CD4-positive, alpha-beta T cell treated with Interleukin-2 at 100 ng/mL for 4 hours (primary cell): Measurements from ENCODE around the gene DOCK1.

Experiments
- DNase-seq: peaks from one replicate; pipeline ENCODE4 v3.0.0-alpha.2; 2020; ENCODE audit warnings: low spot score

Gene DOCK1

DNA sequence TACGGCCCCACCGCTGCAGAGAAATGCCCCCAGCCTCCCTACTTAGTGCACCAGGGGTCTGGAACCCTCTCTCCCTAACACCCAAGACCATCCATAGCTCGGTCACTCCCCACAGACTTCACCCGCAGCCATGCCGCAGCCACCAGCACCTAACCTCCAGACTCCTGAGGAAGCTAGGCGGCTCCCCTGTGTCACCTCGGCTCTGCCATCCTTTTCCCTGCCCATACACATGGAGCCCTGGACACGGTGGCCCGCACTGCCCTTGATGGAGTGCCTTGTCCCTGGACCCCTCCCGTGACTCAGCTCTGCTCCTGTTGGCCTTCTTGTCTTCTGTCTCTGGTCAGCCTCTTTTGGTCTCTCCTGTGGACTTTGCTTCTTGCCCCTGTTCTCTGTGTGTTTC, 183.7 kb downstream of the DOCK1 start:
- DNase-seq, result no peak

- no peak for DNase-seq
These were observed 184.2 kb downstream of the DOCK1 start for GRCh38 chr10:127089446-127089845.

DNA sequence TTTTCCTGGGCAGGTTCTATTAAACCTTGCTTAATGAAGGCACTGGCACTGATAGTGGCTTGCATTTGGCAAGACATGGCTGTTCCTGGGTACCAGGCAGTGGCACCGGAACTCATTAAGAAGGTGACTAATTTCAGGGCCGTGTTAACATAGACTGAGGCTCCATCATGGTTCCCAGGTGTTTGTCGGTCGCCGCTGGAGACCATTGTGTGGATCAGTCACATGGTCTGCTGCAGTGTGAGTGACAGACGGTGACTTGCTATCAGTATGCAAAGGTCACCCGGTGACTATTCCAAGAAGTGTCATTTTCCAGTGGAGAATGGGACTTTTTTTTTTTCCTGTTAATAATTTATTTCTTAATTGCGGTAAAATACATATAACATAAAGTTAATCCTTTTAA, 184.9 kb downstream of the DOCK1 start:
- no peak for DNase-seq

- no peak for DNase-seq
These were observed 186.1 kb downstream of the DOCK1 start for GRCh38 chr10:127091354-127091753.

- no peak for DNase-seq
These were observed 187.7 kb downstream of the DOCK1 start for GRCh38 chr10:127092916-127093315.

DNA sequence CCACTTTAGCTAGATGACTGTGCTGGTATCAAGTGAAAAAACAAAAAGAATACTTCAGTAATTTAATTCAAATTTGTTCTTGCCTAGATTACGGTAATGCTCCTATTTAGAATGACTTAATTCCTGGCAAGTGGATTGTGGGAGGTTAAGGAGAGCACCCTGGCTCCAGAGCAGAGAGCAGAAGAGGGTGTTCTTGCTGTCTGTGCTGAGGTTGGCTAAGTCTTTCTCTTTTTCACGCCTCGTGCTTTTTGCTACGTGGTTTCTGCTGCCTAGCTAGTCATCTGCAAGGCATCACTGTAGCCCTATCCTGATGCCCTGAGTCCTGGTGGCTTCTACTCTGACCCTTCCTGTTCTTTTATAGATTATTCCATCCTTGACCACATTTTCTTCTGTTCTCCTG, 189.8 kb downstream of the DOCK1 start:
- no peak for DNase-seq

GRCh38 chr10:127100983-127101615, 195.9 kb downstream of the DOCK1 start:
- no peak for DNase-seq

DNA sequence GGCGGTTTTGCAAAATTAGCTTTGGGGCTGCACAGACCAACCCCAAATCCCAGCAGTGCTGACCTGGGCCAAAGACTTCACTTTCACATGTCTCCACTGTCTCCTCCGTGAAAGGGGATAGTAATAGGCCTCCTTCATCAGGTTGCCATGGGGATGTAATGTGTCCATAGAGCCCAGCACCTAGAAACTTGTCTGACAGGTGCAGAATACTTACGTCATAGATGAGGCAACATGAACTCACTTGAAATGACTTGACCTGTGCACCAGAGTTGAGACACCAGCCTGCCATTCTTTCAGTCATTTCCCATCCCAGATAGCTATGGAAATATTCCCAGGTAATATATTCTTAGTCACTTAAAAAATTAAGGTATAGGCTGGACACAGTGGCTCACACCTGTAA, 196.9 kb downstream of the DOCK1 start:
- no peak for DNase-seq

- DNase-seq, result no peak
These were observed 209.9 kb downstream of the DOCK1 start for GRCh38 chr10:127115100-127115499.

GRCh38 chr10:127117125-127117524, 211.9 kb downstream of the DOCK1 start:
- DNase-seq, result no peak

- no peak for DNase-seq
These were observed 212.8 kb downstream of the DOCK1 start for GRCh38 chr10:127118034-127118433.

DNA sequence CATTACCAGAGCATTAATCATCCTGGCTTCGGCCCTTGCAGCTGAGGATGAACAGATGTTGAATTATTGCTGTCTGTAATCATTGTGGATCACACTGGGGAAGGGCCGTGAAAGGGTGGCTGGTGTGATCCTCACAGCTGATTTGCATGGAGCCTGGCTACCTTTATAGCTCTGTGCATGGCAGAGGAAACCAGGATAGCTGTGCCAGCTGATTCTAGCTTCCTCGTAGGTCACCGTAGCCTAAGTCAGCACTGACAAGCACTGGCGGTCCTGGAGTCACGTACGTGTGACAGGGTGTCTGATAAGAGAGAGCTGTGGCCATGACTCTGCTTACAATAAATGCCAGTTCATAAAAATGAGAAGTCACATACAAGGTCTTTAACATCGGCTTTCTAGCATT, 214.7 kb downstream of the DOCK1 start:
- DNase-seq, result no peak

- DNase-seq, result no peak
These were observed 217.6 kb downstream of the DOCK1 start for GRCh38 chr10:127122831-127123230.

DNA sequence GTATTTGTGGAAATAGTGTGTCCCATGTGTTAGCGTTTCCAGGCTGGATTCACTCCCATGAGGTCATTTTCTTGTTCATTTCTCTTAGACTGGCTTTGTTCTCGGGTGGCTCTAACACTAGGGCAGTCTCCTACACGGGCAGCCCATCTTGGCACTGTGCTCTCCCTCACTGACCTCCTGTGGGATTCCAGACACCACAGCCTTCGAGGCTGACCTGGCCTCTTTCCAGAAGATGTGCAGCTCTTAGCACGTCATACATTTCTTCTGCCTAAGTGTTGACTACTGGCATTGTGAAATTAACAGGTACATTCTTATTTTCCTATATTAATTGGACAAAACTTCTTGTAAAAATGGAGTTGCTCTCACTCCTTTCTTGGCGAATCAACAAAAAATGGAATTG, 218.4 kb downstream of the DOCK1 start:
- no peak for DNase-seq

DNA sequence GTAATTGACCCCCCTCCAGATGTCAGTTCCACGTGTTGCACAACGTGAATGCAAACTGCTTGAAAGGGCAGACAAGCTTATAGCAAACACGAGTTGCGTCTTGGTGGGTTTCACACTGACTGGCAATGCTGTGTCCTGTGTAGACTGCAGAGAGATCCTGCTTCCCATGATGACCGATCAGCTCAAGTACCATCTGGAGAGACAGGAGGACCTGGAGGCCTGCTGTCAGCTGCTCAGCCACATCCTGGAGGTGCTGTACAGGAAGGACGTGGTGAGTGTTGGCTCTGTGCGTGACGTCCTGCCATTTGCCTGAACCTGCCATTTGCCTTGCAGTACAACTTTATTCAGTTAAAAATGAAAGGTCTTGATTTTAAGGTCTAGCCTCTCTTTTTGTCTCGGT, 220.1 kb downstream of the DOCK1 start:
- no peak for DNase-seq

GRCh38 chr10:127127822-127128221, 222.6 kb downstream of the DOCK1 start:
- DNase-seq, result no peak

DNA sequence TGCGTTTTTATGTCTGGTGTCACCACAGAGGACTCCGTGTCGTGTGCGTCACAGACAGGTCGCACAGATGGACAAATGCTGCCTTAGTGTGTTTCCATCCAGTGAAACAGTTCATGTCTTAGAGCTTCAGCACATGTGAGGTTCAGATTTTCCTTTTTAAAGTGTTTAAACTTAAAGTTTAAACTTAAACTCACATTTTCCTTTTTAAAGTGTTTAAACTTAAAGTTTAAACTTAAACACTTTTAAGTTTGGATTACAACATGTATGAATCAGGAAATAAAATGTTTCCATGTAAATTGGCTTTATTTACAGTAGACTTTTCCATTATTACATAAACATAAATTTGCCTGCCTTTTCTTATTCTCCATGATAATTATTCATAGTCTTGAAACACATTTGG, 223.9 kb downstream of the DOCK1 start:
- no peak for DNase-seq

DNA sequence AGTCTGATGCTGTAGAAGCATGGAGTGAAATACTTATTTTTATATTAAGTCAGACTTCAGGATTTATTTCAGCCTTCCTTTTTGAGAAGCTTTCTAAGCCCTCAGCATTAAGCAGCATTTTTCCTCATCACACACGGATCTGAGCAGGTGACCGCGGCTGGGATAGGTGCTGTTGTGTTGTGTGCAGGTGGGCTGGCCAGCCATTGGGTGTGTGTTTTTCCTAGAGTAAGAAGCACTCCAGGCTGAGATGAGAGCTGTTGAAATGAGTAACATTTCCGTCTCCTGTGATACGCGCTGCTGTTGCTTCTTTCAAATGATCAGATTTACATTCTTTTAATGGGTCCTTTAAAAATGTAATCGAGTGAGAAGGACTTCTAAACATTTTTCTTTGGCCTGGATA, 227.2 kb downstream of the DOCK1 start:
- DNase-seq, result no peak

DNA sequence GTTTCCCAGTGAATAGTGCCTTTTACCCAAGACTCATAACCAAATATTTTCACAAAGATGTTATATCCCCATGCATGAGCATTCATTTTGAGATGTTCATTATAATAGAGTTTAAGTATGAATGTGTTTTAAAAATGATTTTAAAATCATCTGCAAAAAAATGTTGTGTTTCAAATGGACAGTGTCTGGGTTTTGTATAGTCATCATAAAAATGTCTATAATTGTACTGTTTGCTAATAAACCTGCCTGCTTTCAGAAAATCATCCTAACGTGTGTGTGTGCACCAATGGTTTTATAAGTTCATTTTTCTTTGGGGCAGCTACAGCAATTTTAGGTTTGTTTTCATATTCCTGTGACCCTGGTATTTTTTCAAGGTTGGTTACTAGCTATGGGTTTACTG, 228.0 kb downstream of the DOCK1 start:
- no peak for DNase-seq

DNA sequence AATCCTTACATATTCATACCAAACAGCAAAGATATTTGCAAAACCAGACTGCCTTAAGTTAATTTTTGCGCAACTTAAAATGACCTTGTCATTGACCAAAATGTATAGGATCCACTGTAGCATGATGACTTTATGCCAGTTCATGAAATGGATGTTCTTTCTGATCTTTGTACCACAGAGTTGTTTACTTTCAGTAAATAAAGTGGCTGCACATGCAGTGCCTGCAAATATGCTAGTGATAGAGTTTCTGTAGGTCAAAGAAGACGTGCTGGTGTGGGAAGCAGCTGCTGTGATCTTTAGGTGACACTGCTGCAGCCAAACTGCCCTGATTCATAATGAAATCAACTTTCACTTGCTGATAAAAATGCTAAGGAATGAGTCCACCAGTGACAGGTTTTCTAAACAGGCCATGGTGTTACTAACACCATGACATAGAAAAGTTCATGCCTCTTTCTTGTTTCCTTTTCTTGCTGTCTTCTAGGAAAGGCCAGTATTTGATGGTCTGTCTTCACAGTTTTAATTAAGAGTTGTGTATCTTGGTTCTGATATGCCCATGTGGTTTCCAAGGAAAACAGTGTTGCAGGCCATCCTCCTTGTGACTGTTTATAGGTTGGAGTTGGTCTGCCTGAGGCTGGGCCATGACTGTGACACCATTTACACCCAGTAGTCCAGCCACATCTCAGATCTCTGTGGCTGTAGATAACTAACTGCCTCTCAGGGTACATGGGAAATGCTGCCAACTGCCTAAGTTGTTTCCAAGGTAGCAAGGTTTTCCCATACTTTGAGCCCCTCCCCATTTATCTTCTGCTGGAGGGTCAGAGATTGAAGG, 228.7 kb downstream of the DOCK1 start:
- DNase-seq, result no peak

GRCh38 chr10:127135844-127136577, 230.8 kb downstream of the DOCK1 start:
- no peak for DNase-seq

- DNase-seq, result no peak
These were observed 232.2 kb downstream of the DOCK1 start for GRCh38 chr10:127137391-127137790.

DNA sequence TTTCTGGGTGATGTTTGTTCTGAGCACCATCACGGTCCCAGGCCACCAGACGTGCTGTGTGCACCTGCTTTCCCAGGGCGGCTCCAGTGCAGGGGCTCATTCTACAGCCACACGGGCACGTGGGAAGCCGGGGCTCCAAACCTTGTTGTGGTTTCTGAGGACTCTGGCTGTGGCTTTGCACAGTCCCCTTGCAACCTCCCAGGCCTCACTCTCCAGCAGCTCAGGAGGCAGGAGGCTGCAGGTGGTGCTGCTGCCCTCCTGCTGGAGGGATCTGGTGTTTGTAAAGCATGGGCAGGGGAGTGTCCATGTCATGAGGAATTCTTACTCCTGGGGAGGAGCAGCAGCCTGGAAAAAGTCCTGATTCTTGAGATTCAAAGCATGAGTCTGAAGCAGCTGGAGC, 236.9 kb downstream of the DOCK1 start:
- DNase-seq, result no peak
